PFSK-1 (cell line): ENCODE measurements around the gene LHPP.

Experiments
- FOXP2 ChIP-seq: optimal IDR thresholded peaks from 2 replicates; pipeline ENCODE3; 2011; ENCODE audit warnings: borderline replicate concordance, control low read depth, inconsistent platforms; ENCODE audit not compliant: insufficient read depth; ENCODE audit errors: extremely low read length, extremely low read depth
- POLR2AphosphoS5 ChIP-seq: IDR thresholded peaks from 2 replicates; pipeline ENCODE4 v1.6.1; 2012; ENCODE audit warnings: low read depth, mild to moderate bottlenecking, control low read depth, low read length, moderate library complexity
- SIN3A ChIP-seq: IDR thresholded peaks from 2 replicates; pipeline ENCODE4 v1.6.1; 2012; ENCODE audit warnings: mild to moderate bottlenecking, low read length, moderate library complexity, borderline replicate concordance; ENCODE audit not compliant: insufficient read depth
- TAF1 ChIP-seq: IDR thresholded peaks from 2 replicates; pipeline ENCODE4 v1.6.1; 2012; ENCODE audit warnings: low read length, control low read depth, borderline replicate concordance; ENCODE audit not compliant: insufficient read depth
- TF ChIP-seq, protein P1 (sequence below), 2 experiments: IDR thresholded peaks; 2 replicates each; pipeline versions ENCODE4 v1.6.1 to v1.8.0; 2011 to 2012; ENCODE audit warnings: low read depth in 2 of 2, low read length in 2 of 2, control low read depth in 1 of 2, inconsistent platforms in 1 of 2, mild to moderate bottlenecking in 1 of 2, moderate library complexity in 1 of 2; ENCODE audit not compliant: insufficient read depth in 1 of 2

DNA sequence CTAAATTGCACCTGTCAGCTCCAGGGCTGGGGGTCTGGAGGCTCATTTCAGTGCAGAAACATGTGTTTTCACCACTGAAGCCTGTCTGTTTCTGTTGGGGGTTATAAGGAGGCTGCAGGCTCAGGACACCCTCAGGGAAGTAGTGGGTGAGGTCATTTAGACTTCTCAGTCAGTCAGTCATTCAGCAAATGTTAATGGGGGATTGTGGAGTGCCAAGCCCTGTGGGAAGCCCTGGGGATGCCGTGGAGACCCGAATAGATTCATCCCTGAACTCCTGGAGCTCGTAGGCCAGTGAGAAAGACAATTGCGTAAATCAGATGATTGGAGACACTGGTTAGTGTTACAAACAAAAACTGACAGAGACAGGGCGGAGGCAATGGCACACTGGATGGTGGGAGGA lies 19.2 kb downstream of the LHPP start:
- no peak for TF ChIP-seq TAF1
- no peak for TF ChIP-seq POLR2AphosphoS5
- TF ChIP-seq SIN3A: no peak
- TF ChIP-seq, protein P1, sequence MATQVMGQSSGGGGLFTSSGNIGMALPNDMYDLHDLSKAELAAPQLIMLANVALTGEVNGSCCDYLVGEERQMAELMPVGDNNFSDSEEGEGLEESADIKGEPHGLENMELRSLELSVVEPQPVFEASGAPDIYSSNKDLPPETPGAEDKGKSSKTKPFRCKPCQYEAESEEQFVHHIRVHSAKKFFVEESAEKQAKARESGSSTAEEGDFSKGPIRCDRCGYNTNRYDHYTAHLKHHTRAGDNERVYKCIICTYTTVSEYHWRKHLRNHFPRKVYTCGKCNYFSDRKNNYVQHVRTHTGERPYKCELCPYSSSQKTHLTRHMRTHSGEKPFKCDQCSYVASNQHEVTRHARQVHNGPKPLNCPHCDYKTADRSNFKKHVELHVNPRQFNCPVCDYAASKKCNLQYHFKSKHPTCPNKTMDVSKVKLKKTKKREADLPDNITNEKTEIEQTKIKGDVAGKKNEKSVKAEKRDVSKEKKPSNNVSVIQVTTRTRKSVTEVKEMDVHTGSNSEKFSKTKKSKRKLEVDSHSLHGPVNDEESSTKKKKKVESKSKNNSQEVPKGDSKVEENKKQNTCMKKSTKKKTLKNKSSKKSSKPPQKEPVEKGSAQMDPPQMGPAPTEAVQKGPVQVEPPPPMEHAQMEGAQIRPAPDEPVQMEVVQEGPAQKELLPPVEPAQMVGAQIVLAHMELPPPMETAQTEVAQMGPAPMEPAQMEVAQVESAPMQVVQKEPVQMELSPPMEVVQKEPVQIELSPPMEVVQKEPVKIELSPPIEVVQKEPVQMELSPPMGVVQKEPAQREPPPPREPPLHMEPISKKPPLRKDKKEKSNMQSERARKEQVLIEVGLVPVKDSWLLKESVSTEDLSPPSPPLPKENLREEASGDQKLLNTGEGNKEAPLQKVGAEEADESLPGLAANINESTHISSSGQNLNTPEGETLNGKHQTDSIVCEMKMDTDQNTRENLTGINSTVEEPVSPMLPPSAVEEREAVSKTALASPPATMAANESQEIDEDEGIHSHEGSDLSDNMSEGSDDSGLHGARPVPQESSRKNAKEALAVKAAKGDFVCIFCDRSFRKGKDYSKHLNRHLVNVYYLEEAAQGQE (IDR thresholded peaks at IDR 0.05; ENCODE audit: insufficient read depth in 1 of 2, low read depth in 2 of 2, low read length in 2 of 2): no peak
- no peak for TF ChIP-seq FOXP2
